SKM-1 treated with dmso at 0.1 percent for 144 hours (cell line): ENCODE measurements around the gene ALPL.
A peak's percentile ranks its signal among the peaks of the same experiment; 100 is the strongest.

Experiments
- DNase-seq: peaks from one replicate; lab custom pipeline; 2025; ENCODE audit not compliant: unreplicated experiment; lab: John Stamatoyannopoulos, UW

Gene ALPL

GRCh38 chr1:21574466-21575151 is 65.4 kb downstream of the ALPL start:
- DNase-seq = no peak

GRCh38 chr1:21575351-21575942 is 66.2 kb downstream of the ALPL start:
- no peak for DNase-seq

- no peak for DNase-seq
Measured at GRCh38 chr1:21576031-21576797, 67.0 kb downstream of the ALPL start.

GRCh38 chr1:21576798-21577187 is 67.6 kb downstream of the ALPL start:
- DNase-seq = no peak

- no peak for DNase-seq
Measured at GRCh38 chr1:21577324-21577723, 68.1 kb downstream of the ALPL start.

- DNase-seq = no peak
Measured at GRCh38 chr1:21577933-21578332, 68.7 kb downstream of the ALPL start.

GRCh38 chr1:21579791-21580190 is 70.6 kb downstream of the ALPL start:
- DNase-seq = no peak

GRCh38 chr1:21584096-21584495 is 74.9 kb downstream of the ALPL start:
- DNase-seq = no peak

- DNase-seq = no peak
Measured at GRCh38 chr1:21585037-21585436, 75.8 kb downstream of the ALPL start.

GRCh38 chr1:21586222-21586621 is 77.0 kb downstream of the ALPL start:
- DNase-seq = no peak

GRCh38 chr1:21586846-21587601 is 77.8 kb downstream of the ALPL start:
- no peak for DNase-seq

GRCh38 chr1:21587602-21587953 is 78.4 kb downstream of the ALPL start:
- no peak for DNase-seq

- DNase-seq = no peak
Measured at GRCh38 chr1:21589618-21590017, 80.4 kb downstream of the ALPL start.

GRCh38 chr1:21590126-21590880 is 81.1 kb downstream of the ALPL start:
- no peak for DNase-seq

- no peak for DNase-seq
Measured at GRCh38 chr1:21590934-21591333, 81.7 kb downstream of the ALPL start.

- no peak for DNase-seq
Measured at GRCh38 chr1:21592086-21592865, 83.1 kb downstream of the ALPL start.

- DNase-seq = no peak
Measured at GRCh38 chr1:21593231-21593630, 84.0 kb downstream of the ALPL start.

GRCh38 chr1:21594501-21594900 is 85.3 kb downstream of the ALPL start:
- no peak for DNase-seq

- peak; percentile 31 for DNase-seq
Measured at GRCh38 chr1:21594935-21595897, 86.0 kb downstream of the ALPL start.
